K562 (cell line): ENCODE measurements around the gene LY6G5B. TPM values are rescaled to one million over a fixed set of nuclear protein-coding genes. Genes with fewer than 3 reads are reported as not detected.

Experiments
- AFF1 ChIP-seq, 2 experiments: fragments of 450-650 bp; IDR thresholded peaks; 2 replicates each; pipeline ENCODE4 v1.6.1; 2018; ENCODE audit warnings: mild to moderate bottlenecking in 2 of 2, low read depth in 1 of 2; ENCODE audit not compliant: partially characterized antibody in 2 of 2
- ARHGAP35 ChIP-seq: fragments of 450-650 bp; IDR thresholded peaks from 2 replicates; pipeline ENCODE4 v1.6.1; 2018; ENCODE audit not compliant: partially characterized antibody
- BACH1 ChIP-seq: fragments of 200-800 bp; sonication (Bioruptor generic); IDR thresholded peaks from 2 replicates; pipeline ENCODE4 v1.6.1; 2016; ENCODE audit warnings: missing genetic modification characterization, missing compliant biosample characterization
- E2F8 ChIP-seq: fragments of 450-650 bp; IDR thresholded peaks from 2 replicates; pipeline ENCODE4 v1.7.1; 2018; ENCODE audit warnings: mild to moderate bottlenecking, low read depth; ENCODE audit not compliant: partially characterized antibody
- HDGF ChIP-seq: fragments of 450-650 bp; IDR thresholded peaks from 2 replicates; pipeline ENCODE4 v1.6.1; 2016
- MCM7 ChIP-seq, 2 experiments: fragments of 450-650 bp; IDR thresholded peaks; 2 replicates each; pipeline ENCODE4 v1.6.1; 2016 to 2018
- MLLT1 ChIP-seq, 2 experiments: fragments of 450-650 bp; IDR thresholded peaks; 2 replicates each; pipeline ENCODE4 v1.6.1; 2016
- MTA1 ChIP-seq: fragments of 450-650 bp; IDR thresholded peaks from 2 replicates; pipeline ENCODE4 v1.6.1; 2017; ENCODE audit warnings: borderline replicate concordance
- RB1 ChIP-seq: fragments of 450-650 bp; IDR thresholded peaks from 2 replicates; pipeline ENCODE4 v1.6.1; 2017; ENCODE audit warnings: low read depth, mild to moderate bottlenecking
- SMAD4 ChIP-seq: fragments of 250-450 bp; sonication (Bioruptor Pico); conservative IDR thresholded peaks from 2 replicates; pipeline ENCODE4 v1.8.0; 2021; ENCODE audit warnings: inconsistent platforms, mild to moderate bottlenecking, moderate library complexity
- SRF ChIP-seq, 2 experiments: fragments of 250-450, 450-650 bp in 1 of 2; sonication (Bioruptor Pico) in 1 of 2; sonication (generic) in 1 of 2; formaldehyde crosslinking; IDR thresholded peaks; 2 replicates each; pipeline versions ENCODE4 v1.5.0 to v1.5.1; 2020 to 2022; ENCODE audit warnings: mild to moderate bottlenecking in 1 of 2, missing genetic modification reagents in 1 of 2
- ZBTB26 ChIP-seq: fragments of 450-650 bp; formaldehyde crosslinking; IDR thresholded peaks from 2 replicates; pipeline ENCODE4 v1.4.0; 2022; ENCODE audit warnings: missing genetic modification characterization
- ZHX1 ChIP-seq: fragments of 150-350 bp; conservative IDR thresholded peaks from 2 replicates; pipeline ENCODE4 v1.6.1; 2014; ENCODE audit warnings: low read length
- ZNF589 ChIP-seq: fragments of 200-800 bp; sonication (Bioruptor generic); IDR thresholded peaks from 2 replicates; pipeline ENCODE4 v1.6.1; 2016; ENCODE audit warnings: low read depth, missing genetic modification characterization, missing compliant biosample characterization
- ZNF75A ChIP-seq: fragments of 450-650 bp; formaldehyde crosslinking; IDR thresholded peaks from 2 replicates; pipeline ENCODE4 v1.4.0; 2020; ENCODE audit warnings: mild to moderate bottlenecking
- polyA plus RNA-seq, 8 experiments: library from polyadenylated mRNA; depleted of rRNA in 4 of 8; stranded (reverse) in 5 of 8; unstranded in 3 of 8; fragments of >200 nt; fragmentation: Nextera tagmentation in 2 of 8; fragmentation: Illumina TruSeq in 1 of 8; extraction: Ambion mirVana in 2 of 8; extraction: Trizol in 1 of 8; gene quantifications; 2 replicates each; pipeline versions ENCODE4 v1.2.1 to v1.2.3, GENCODE V29; 2011 to 2014; ENCODE audit warnings: inconsistent platforms in 1 of 8, missing spikeins in 1 of 8
- total RNA-seq, 7 experiments: library from RNA; depleted of rRNA in 6 of 7; stranded (reverse); fragments of >200 nt in 6 of 7; fragmentation: Illumina TruSeq in 2 of 7; extraction: Trizol in 2 of 7; gene quantifications; 2 replicates each; pipeline versions ENCODE4 v1.2.1 to v1.2.3, GENCODE V29; 2011 to 2021; ENCODE audit warnings: low replicate concordance in 1 of 7

Gene LY6G5B
- total and polyA plus RNA-seq, 9 of the 15 experiments (the other 6 are each of a cell fraction or from before 2014, with no cell fraction given) = 6.0 to 27.0 (median 7.5) TPM

- peak; percentile 59 to 67 for TF ChIP-seq AFF1 (IDR thresholded peaks at IDR 0.05; ENCODE audit: low read depth in 1 of 2, partially characterized antibody in 2 of 2)
- peak; percentile 19; the same call in 1 of the 2 replicates for TF ChIP-seq RB1
- TF ChIP-seq ZHX1 = no peak
- peak; percentile 60 for TF ChIP-seq ZBTB26 (CRISPR knock-in tag)
- 0 out of 4 replicates have a peak, but pooled peaks of 1 of the 2 experiments have one; percentile 2 for TF ChIP-seq SRF (CRISPR knock-in tag; IDR thresholded peaks at IDR 0.05)
- TF ChIP-seq E2F8 = peak; percentile 47
- 0 out of 2 replicates have a peak, but pooled peaks have one; percentile 72 for TF ChIP-seq BACH1
- peak; percentile 79; the same call in 1 of the 2 replicates for TF ChIP-seq ZNF589 (CRISPR knock-in tag)
- no peak for TF ChIP-seq SMAD4 (CRISPR knock-in tag)
- TF ChIP-seq HDGF = peak; percentile 67; the same call in 1 of the 2 replicates
- peak; percentile 4 for TF ChIP-seq ARHGAP35
- peak; percentile 29; the same call in 1 of the 2 replicates for TF ChIP-seq ZNF75A (CRISPR knock-in tag)
- TF ChIP-seq MLLT1 (IDR thresholded peaks at IDR 0.05) = peak in 1 of 2 experiments; percentile 27; a peak in 2 of 4 replicates
- TF ChIP-seq MCM7 (IDR thresholded peaks at IDR 0.05) = 0 out of 4 replicates have a peak, but pooled peaks of 1 of the 2 experiments have one; percentile 17
- 0 out of 2 replicates have a peak, but pooled peaks have one; percentile 19 for TF ChIP-seq MTA1
These were observed 32.6 kb downstream of the LY6G5B start (continued) for GRCh38 chr6:31702405-31702818.
